Activated T-helper 17 cell treated with anti-CD3 and anti-CD28 coated beads, Interleukin-2, amount 50 U/mL, for 72 hours (primary cell): Measurements from ENCODE around the gene CNOT2. TPM values are rescaled to one million over a fixed set of nuclear protein-coding genes. Genes with fewer than 3 reads are reported as not detected.
A peak's percentile ranks its signal among the peaks of the same experiment; 100 is the strongest.

ENCODE experiments used
- ATAC-seq: fragments of 150-1000 bp; cut with Tn5 transposase; replicated peaks from 2 replicates; pipeline ENCODE4 v1.10.0; 2021; ENCODE audit warnings: mild to moderate bottlenecking, moderate library complexity
- H3K27ac Mint-ChIP-seq: one replicate; pipeline ENCODE4 v1.8.0; 2022; ENCODE audit warnings: mixed read lengths
- H3K27me3 Mint-ChIP-seq: one replicate; pipeline ENCODE4 v1.8.0; 2022; ENCODE audit warnings: mixed read lengths
- H3K36me3 Mint-ChIP-seq: one replicate; pipeline ENCODE4 v1.8.0; 2022; ENCODE audit warnings: low read depth, mild to moderate bottlenecking, mixed read lengths
- H3K4me1 Mint-ChIP-seq: one replicate; pipeline ENCODE4 v1.8.0; 2022; ENCODE audit warnings: mixed read lengths
- H3K4me3 Mint-ChIP-seq: one replicate; pipeline ENCODE4 v1.8.0; 2022; ENCODE audit warnings: mild to moderate bottlenecking, mixed read lengths
- H3K9me3 Mint-ChIP-seq: one replicate; pipeline ENCODE4 v1.8.0; 2022; ENCODE audit warnings: mixed read lengths
- total RNA-seq, 2 donors: library from RNA; stranded (reverse); gene quantifications; one replicate each; pipeline ENCODE4 v1.2.3, GENCODE V29; 2022

Gene CNOT2
- total RNA-seq, 2 donors from 2014 or later, result 66.4 to 71.1 TPM

DNA sequence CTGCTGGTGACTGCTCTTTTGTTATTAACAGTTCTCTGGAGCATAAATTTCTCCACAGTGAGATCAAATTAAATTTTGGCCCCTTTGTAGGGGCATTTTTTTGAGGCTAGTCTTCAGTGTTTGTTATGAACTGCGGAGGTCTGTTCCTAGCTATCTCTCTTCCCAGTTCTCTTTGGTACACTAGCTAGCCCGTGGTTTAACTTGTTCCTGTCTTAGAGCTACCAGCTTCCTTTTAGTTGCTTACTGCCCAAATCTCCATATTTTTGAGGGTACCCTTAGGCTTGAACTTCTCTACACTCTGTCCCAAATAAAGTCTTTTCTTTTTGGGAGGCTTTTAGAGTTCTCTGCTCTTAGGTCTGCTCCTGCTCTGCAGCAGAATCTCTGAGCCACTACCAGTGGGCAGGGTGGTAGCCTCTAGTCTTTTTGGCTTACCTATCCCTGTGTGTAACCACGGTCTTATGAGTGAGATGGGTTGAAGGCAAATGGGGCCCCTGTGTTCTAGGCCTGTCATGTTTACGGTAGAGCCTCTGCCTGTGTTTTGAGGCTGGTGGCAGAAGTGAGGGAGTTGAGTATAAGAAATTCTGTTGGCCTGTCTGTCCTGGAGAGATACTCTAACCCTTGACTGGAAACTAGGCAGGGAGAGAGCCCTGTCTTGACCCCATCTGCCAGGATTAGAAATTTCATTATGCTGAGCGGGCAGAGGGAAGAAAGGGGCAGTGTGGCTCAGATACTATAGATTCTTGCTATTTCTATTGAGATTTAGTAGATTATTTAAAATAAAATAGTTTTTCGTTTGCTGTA is 21.0 kb downstream of the CNOT2 start:
- Mint-ChIP-seq H3K27ac (peak overlapping the region; percentile 44), H3K9me3 (no peaks in the 10 kb centered on the region), H3K27me3 (no peaks in the 10 kb centered on the region), H3K4me3 (no peak overlapping the region), H3K4me1 (peaks cover 46% of the 10 kb centered on the region), H3K36me3 (peaks cover 37% of the 10 kb centered on the region)
- ATAC-seq, result no peak

DNA sequence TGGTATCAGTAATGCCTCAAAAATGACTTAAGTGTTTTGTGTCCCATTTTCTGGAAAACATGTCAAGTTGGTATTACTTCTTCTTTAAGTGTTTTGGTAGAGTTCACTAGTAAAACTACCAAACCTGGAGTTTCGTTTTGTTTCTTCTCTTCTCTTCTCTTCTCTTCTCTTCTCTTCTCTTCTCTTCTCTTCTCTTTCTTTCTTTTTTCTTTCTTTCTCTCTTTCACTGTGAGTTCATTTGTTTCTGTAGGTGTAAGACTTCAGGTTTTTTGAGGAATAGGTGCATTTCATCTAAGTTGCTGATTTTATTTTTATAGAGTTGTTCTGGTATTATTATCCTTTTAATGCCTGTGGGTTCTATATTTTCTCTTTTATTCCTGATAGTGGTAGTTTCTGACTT is 21.9 kb downstream of the CNOT2 start:
- H3K9me3 Mint-ChIP-seq, result no peaks in the 10 kb centered on the region
- H3K36me3 Mint-ChIP-seq, result peaks cover 37% of the 10 kb centered on the region
- no peak for ATAC-seq
- H3K27ac Mint-ChIP-seq, result no peak overlapping the region
- peaks cover 39% of the 10 kb centered on the region for H3K4me1 Mint-ChIP-seq
- no peaks in the 10 kb centered on the region for H3K27me3 Mint-ChIP-seq
- no peak overlapping the region for H3K4me3 Mint-ChIP-seq

DNA sequence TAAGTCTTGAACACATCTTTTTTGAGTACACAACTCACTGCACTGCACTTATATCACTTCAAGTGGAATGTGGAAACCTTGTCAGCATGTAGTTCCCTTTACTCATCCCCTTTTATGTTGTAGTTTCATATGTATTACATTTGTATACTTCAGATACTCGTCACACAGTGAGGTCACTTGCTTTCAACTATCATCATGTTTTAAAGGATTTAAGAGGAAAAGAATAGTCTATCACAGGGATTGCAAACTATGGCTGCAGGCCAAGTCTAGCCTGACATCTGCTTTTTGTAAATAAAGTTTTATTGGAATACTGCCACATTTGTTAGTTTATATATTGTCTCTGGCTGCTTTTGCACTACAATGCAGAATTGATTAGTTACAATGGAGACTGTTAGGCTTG is 24.3 kb downstream of the CNOT2 start:
- H3K9me3 Mint-ChIP-seq, result no peaks in the 10 kb centered on the region
- no peaks in the 10 kb centered on the region for H3K27me3 Mint-ChIP-seq
- ATAC-seq, result peak; percentile 88
- peaks cover 44% of the 10 kb centered on the region for H3K4me1 Mint-ChIP-seq
- H3K27ac Mint-ChIP-seq, result no peak overlapping the region
- peak overlapping the region; percentile 23 for H3K4me3 Mint-ChIP-seq
- H3K36me3 Mint-ChIP-seq, result peaks cover 18% of the 10 kb centered on the region

DNA sequence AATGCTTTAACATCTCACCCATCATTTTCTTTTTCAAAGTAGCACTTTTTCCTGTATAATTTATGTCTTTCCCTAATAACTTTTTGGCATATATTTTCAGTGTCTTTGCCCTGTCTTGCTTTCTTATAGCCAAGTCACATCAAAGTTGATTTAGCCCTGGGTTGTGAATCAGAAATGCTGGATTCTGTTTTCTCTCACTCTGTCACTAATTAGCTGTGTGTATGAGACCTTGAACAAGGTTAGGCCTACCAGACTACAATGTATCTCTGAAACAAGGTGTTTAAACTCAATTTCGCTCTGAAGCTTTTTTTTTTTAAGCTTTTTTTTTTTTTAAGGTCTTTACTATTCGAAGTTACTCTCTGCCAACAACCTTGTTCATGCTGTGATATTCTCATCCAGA is 25.7 kb downstream of the CNOT2 start:
- Mint-ChIP-seq H3K4me1 (peaks cover 46% of the 10 kb centered on the region), H3K27ac (no peak overlapping the region), H3K4me3 (no peak overlapping the region), H3K27me3 (no peaks in the 10 kb centered on the region), H3K9me3 (no peaks in the 10 kb centered on the region), H3K36me3 (peaks cover 6% of the 10 kb centered on the region)
- no peak for ATAC-seq

DNA sequence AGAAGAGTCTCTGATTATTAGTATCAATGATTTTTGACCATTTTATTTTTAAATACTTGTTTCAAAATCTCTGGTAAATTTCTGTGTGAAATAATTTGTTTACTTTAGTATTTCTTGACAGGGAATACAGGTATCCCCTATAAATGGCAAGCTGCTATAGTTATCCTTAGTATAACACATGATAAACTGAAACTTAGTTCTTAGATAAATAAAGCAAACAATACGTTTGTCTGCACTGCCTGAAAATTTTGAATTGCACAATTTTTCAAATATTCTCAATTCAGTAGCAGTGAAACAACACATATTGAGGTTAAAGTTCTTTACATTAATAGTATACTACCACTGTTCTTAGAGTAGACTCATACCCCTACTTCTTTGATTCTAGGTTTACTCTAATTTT is 26.9 kb downstream of the CNOT2 start:
- Mint-ChIP-seq H3K4me3 (no peak overlapping the region), H3K9me3 (no peaks in the 10 kb centered on the region), H3K36me3 (peaks cover 17% of the 10 kb centered on the region), H3K4me1 (peaks cover 47% of the 10 kb centered on the region), H3K27ac (no peak overlapping the region), H3K27me3 (no peaks in the 10 kb centered on the region)
- no peak for ATAC-seq

DNA sequence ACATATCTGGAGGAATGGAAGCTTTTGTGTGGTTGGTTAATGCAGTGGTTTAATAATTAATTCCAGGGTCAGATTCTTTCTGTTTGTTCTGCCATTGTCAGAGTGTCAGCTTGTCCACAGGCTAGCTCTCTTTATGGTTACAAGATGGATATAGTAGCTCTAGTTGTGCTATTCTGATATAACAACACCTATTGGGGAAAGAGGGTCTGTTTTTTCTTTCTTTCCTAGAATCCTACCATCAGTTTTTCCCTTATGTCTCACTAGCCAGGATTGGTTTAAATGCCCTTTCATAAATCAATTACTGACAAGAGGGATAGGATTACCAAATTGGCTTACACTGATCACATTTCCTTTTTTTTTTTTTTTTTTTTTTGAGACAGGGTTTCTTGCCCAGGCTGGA is 27.8 kb downstream of the CNOT2 start:
- ATAC-seq, result no peak
- Mint-ChIP-seq H3K4me1 (peaks cover 50% of the 10 kb centered on the region), H3K27ac (no peak overlapping the region), H3K36me3 (peaks cover 17% of the 10 kb centered on the region), H3K4me3 (no peak overlapping the region), H3K27me3 (no peaks in the 10 kb centered on the region), H3K9me3 (no peaks in the 10 kb centered on the region)

DNA sequence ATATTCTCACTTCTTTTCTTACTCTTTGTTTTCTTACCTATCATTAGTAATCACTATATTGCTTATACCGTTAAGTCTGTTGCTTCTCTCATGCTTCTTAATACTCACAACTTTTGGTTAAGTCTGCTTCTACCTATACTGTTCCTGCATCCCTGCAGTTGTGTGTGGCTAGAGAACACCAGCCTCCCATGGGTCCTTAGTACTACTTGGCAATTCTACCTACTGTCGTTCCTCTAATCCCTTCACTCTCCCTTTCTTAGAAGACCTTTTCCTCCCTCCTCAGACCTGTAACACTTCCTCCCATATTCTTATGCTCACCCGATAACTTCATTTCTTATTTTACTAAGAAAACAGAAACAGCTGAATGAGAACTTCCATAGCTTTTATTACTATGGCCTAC is 29.3 kb downstream of the CNOT2 start:
- H3K4me1 Mint-ChIP-seq, result peaks cover 43% of the 10 kb centered on the region

DNA sequence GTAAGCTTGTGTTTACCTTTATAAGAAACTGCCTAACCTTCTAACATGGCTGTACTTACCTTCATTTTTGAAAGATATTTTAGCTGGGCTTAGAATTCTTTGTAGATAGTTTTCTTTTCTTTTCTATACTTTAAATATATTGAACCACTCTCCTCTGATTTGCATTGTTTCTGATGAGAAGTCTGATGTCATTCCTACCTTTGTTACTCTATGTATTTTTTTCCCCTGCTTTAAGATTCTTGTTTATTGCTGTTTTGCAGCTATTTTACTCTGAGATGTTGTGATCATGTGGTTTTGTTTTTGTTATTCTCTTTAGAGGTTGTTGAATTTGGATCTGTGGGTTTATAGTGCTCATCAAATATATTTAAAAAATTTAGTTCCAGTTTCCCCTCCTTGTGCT is 31.8 kb downstream of the CNOT2 start:
- no peaks in the 10 kb centered on the region for H3K27me3 Mint-ChIP-seq
- peaks cover 41% of the 10 kb centered on the region for H3K36me3 Mint-ChIP-seq
- peaks cover 38% of the 10 kb centered on the region for H3K4me1 Mint-ChIP-seq
- no peak overlapping the region for H3K4me3 Mint-ChIP-seq
- no peak for ATAC-seq
- H3K9me3 Mint-ChIP-seq, result no peaks in the 10 kb centered on the region
- H3K27ac Mint-ChIP-seq, result peak overlapping the region; percentile 17

More for the DNA sequence above, 29.3 kb downstream of the CNOT2 start:
- ATAC-seq, result no peak
- H3K36me3 Mint-ChIP-seq, result peaks cover 15% of the 10 kb centered on the region
- no peaks in the 10 kb centered on the region for H3K9me3 Mint-ChIP-seq
- H3K4me3 Mint-ChIP-seq, result no peak overlapping the region
- H3K27me3 Mint-ChIP-seq, result no peaks in the 10 kb centered on the region
- H3K27ac Mint-ChIP-seq, result no peak overlapping the region

DNA sequence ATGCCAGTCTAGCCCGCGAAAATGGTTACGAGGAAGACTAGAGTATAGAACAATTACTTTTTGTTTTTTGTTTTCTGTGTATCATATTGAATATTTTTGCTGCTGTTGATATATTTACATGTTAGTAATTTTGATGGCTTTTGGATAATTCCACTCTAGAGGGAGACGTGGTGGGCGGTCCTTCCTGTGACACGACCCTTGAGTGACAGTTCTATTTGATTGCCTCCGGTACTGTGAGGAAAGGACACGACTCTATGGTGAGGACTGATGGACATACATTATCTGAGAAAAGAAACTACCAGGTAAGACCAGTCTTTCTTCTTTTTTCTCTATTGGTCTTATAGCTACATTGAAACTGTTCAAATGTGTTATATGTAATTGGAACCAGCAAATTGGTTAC is 34.7 kb downstream of the CNOT2 start:
- H3K4me3 Mint-ChIP-seq, result no peak overlapping the region
- H3K9me3 Mint-ChIP-seq, result no peaks in the 10 kb centered on the region
- H3K36me3 Mint-ChIP-seq, result peaks cover 66% of the 10 kb centered on the region
- H3K27ac Mint-ChIP-seq, result no peak overlapping the region
- H3K4me1 Mint-ChIP-seq, result peaks cover 32% of the 10 kb centered on the region
- no peaks in the 10 kb centered on the region for H3K27me3 Mint-ChIP-seq
- ATAC-seq, result no peak

DNA sequence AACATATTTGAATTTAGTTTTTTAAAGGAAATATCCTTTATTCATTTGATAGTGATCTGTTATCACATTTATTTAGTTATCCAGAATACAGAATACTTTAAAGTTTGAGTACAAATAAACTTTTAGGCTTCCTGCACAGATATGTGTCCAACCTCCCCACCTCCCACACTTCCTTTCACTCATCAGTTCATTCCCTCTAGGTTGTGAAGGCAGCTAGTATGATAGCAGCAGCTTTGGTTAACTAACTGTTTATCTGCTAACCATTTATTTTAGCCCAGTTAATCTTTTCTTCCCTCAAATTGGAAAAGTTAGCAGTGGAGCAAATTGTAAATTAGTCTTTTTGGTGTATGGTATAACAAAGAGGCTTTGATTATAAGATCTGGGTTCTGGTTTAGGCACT is 35.7 kb downstream of the CNOT2 start:
- Mint-ChIP-seq H3K4me3 (no peak overlapping the region), H3K27ac (no peak overlapping the region), H3K9me3 (no peaks in the 10 kb centered on the region), H3K27me3 (no peaks in the 10 kb centered on the region), H3K36me3 (peaks cover 73% of the 10 kb centered on the region), H3K4me1 (peaks cover 29% of the 10 kb centered on the region)
- no peak for ATAC-seq

DNA sequence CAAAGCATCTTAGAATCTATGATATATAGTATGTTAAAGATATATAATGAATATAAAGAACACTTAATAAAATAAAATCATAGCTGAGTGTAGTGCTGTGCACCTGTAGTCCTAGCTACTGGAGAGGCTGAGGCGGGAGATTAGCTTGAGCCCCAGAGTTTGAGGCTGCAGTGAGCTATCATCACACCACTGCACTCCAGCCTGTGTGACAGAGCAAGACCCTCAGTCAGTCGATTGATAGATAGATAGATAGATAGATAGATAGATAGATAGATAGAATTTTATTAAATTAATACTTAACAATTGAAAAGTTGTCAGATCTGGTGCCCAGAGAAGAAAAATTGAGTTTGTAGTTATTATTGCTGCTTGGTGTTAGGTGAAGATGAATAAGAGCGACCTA is 40.0 kb downstream of the CNOT2 start:
- Mint-ChIP-seq H3K27me3 (no peaks in the 10 kb centered on the region), H3K4me3 (no peak overlapping the region), H3K36me3 (peaks cover 86% of the 10 kb centered on the region), H3K9me3 (no peaks in the 10 kb centered on the region), H3K4me1 (peaks cover 23% of the 10 kb centered on the region), H3K27ac (no peak overlapping the region)
- no peak for ATAC-seq

DNA sequence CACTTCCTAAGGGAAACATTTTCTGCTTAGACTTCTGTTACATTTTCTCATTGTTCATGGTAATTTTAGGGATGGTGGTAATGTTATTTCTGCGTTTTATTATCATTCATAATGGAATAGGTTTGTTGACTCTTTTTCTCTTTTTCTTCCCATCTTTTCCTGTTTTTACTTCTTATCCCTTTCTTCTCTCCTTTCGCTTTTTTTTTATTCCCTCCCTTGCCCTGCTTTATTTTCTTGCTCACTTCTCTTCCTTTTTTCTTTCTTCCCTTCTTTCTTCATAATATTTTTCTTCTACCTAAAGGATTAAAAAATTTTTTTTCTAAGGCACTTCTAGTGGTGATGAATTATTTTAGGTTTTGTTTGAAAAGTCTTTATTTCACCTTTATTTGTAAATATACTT is 45.6 kb downstream of the CNOT2 start:
- Mint-ChIP-seq H3K27me3 (no peaks in the 10 kb centered on the region), H3K27ac (peak overlapping the region; percentile 28), H3K9me3 (no peaks in the 10 kb centered on the region)

DNA sequence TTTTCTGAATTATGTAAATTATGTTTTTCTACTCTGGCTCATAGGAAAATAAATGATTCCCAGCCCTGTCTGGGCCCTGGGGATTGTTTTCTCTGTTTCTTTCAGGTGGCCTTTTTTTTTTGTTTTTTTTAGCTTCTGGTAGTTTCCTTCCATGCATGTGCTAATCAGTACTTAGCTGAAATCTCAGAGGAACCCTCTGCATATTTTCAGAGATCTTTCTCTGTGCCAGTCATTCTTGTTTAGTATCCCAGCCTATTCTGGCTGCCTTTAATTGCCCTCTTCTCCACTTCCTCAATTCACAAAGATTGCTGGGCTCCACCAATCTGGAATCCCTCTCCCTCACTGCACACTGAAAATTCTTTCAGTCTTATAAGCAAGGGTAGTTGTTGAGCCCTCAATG is 46.9 kb downstream of the CNOT2 start:
- Mint-ChIP-seq H3K9me3 (no peaks in the 10 kb centered on the region), H3K36me3 (peaks cover 73% of the 10 kb centered on the region), H3K4me1 (peaks cover 45% of the 10 kb centered on the region), H3K4me3 (no peak overlapping the region), H3K27me3 (no peaks in the 10 kb centered on the region), H3K27ac (no peak overlapping the region)
- no peak for ATAC-seq

More for the DNA sequence above, 45.6 kb downstream of the CNOT2 start:
- no peak overlapping the region for H3K4me3 Mint-ChIP-seq
- ATAC-seq, result no peak
- peaks cover 73% of the 10 kb centered on the region for H3K36me3 Mint-ChIP-seq
- peaks cover 39% of the 10 kb centered on the region for H3K4me1 Mint-ChIP-seq

DNA sequence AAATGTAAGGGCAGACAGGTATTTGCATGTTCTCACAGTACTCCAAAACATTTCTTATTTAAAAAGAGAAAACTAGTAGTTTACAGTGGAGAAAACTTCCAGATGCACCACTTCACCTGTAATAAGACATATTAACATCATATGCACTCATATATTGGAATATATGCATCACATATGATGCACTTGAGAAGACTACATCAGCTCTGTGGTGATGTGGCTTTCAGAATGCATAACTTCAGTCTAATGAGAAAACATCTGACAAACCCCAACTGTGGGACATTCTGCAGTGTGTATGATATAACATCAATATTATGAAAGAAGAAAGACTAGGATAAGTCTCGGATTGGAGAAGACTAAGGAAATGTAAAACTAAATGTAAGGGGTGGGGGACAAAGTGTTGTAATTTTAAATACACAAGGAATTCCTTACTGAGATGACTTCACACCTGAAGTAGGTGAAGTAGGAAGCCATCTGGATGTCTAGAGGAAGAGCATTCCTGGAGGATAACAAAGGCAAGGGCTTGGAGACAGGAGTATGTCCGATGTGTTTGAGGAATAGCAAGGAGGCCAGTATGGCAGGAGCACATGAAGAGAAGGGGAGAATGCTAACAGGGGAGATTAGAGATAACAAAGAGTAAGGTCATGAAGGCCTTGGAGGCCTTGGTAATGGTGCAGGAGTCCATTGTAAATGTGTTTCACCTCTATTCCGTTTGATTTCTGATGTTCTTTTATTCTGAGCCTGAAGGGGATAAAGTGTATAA is 49.0 kb downstream of the CNOT2 start:
- Mint-ChIP-seq H3K27ac (no peak overlapping the region), H3K4me3 (no peak overlapping the region)
- ATAC-seq, result peak; percentile 71

More for the DNA sequence above, 49.0 kb downstream of the CNOT2 start:
- H3K27me3 Mint-ChIP-seq, result no peaks in the 10 kb centered on the region
- peaks cover 43% of the 10 kb centered on the region for H3K4me1 Mint-ChIP-seq
- H3K36me3 Mint-ChIP-seq, result peaks cover 66% of the 10 kb centered on the region
- H3K9me3 Mint-ChIP-seq, result no peaks in the 10 kb centered on the region
